Activated CD4-positive, alpha-beta T cell treated with anti-CD3 and anti-CD28 coated beads, Interleukin-2, amount 10 ng/mL, durations not matched to agents 7 days and 5 days (primary cell): ENCODE results near the gene ATP8B4. TPM values are rescaled to one million over a fixed set of nuclear protein-coding genes. Genes with fewer than 3 reads are reported as not detected.
A peak's percentile ranks its signal among the peaks of the same experiment; 100 is the strongest.

Source experiments
- CTCF ChIA-PET: fragments of 350-600 bp; sonication (Branson Sonifier 250); formaldehyde crosslinking; loops from one replicate; lab custom pipeline; 2021; ENCODE audit warnings: antibody characterized with exemption; lab: Charles Lee
- POLR2A ChIA-PET: fragments of 350-600 bp; sonication (Branson Sonifier 250); formaldehyde crosslinking; loops from one replicate; lab custom pipeline; 2021; ENCODE audit warnings: antibody characterized with exemption; lab: Charles Lee
- DNase-seq: peaks from one replicate; pipeline ENCODE4 v3.0.0-alpha.2; 2020
- H3K27ac Mint-ChIP-seq: one replicate; pipeline ENCODE4 v1.8.0; 2021; ENCODE audit warnings: mild to moderate bottlenecking, moderate library complexity, mixed read lengths
- H3K27me3 Mint-ChIP-seq: one replicate; pipeline ENCODE4 v1.8.0; 2021; ENCODE audit warnings: mixed read lengths
- H3K36me3 Mint-ChIP-seq: one replicate; pipeline ENCODE4 v1.8.0; 2021; ENCODE audit warnings: low read depth, mixed read lengths
- H3K4me1 Mint-ChIP-seq: one replicate; pipeline ENCODE4 v1.8.0; 2021; ENCODE audit warnings: mixed read lengths
- H3K4me3 Mint-ChIP-seq: one replicate; pipeline ENCODE4 v1.8.0; 2021; ENCODE audit warnings: mild to moderate bottlenecking, moderate library complexity, mixed read lengths
- H3K9me3 Mint-ChIP-seq: one replicate; pipeline ENCODE4 v1.8.0; 2021; ENCODE audit warnings: mixed read lengths
- total RNA-seq, 2 experiments: library from RNA; stranded (reverse); gene quantifications; one replicate each; pipeline ENCODE4 v1.2.3, GENCODE V29; 2021

ATP8B4 gene
- total RNA-seq, 2 experiments from 2014 or later = 6.8 TPM

- Mint-ChIP-seq H3K27ac (no peak overlapping the region), H3K36me3 (no peaks in the 10 kb centered on the region), H3K4me3 (no peak overlapping the region), H3K27me3 (peaks cover 2% of the 10 kb centered on the region), H3K9me3 (peaks cover 2% of the 10 kb centered on the region), H3K4me1 (no peaks in the 10 kb centered on the region)
- ChIA-PET POLR2A (no interaction called here), CTCF (interaction anchor here (1.7 to 1.8 kb wide), 2 partner anchors 9 to 11 kb away, joined by 5 read pairs; no protein-coding TSS in a partner anchor)
- peak; percentile 24 for DNase-seq
Measured at GRCh38 chr15:50051811-50052419, 67.1 kb downstream of the ATP8B4 start.

GRCh38 chr15:50050986-50051743, 67.9 kb downstream of the ATP8B4 start:
- ChIA-PET CTCF (interaction anchor here (1.7 to 1.8 kb wide), 2 partner anchors 8 to 12 kb away, joined by 5 read pairs; no protein-coding TSS in a partner anchor), POLR2A (no interaction called here)
- no peak for DNase-seq
- Mint-ChIP-seq H3K9me3 (peaks cover 2% of the 10 kb centered on the region), H3K36me3 (no peaks in the 10 kb centered on the region), H3K27me3 (peaks cover 2% of the 10 kb centered on the region), H3K27ac (no peak overlapping the region), H3K4me1 (peaks cover 5% of the 10 kb centered on the region), H3K4me3 (no peak overlapping the region)

- peaks cover 3% of the 10 kb centered on the region for H3K9me3 Mint-ChIP-seq
- peaks cover 10% of the 10 kb centered on the region for H3K4me1 Mint-ChIP-seq
- peaks cover 5% of the 10 kb centered on the region for H3K36me3 Mint-ChIP-seq
- POLR2A ChIA-PET = no interaction called here
- H3K4me3 Mint-ChIP-seq = no peak overlapping the region
- DNase-seq = no peak
- no peak overlapping the region for H3K27ac Mint-ChIP-seq
- peaks cover 2% of the 10 kb centered on the region for H3K27me3 Mint-ChIP-seq
- CTCF ChIA-PET = no interaction called here
Measured at GRCh38 chr15:50049871-50050270, 69.2 kb downstream of the ATP8B4 start.

GRCh38 chr15:50046867-50047266, 72.2 kb downstream of the ATP8B4 start:
- POLR2A ChIA-PET = interaction anchor here (0.6 kb wide), 1 partner anchor 205 kb away, joined by 3 read pairs; no protein-coding TSS in a partner anchor
- H3K27me3 Mint-ChIP-seq = peaks cover 2% of the 10 kb centered on the region
- peaks cover 18% of the 10 kb centered on the region for H3K36me3 Mint-ChIP-seq
- H3K4me1 Mint-ChIP-seq = peaks cover 10% of the 10 kb centered on the region
- H3K27ac Mint-ChIP-seq = no peak overlapping the region
- CTCF ChIA-PET = no interaction called here
- H3K4me3 Mint-ChIP-seq = no peak overlapping the region
- DNase-seq = no peak
- H3K9me3 Mint-ChIP-seq = peaks cover 16% of the 10 kb centered on the region

GRCh38 chr15:50046159-50046558, 72.9 kb downstream of the ATP8B4 start:
- Mint-ChIP-seq H3K4me1 (peaks cover 10% of the 10 kb centered on the region), H3K36me3 (peaks cover 18% of the 10 kb centered on the region), H3K9me3 (peaks cover 19% of the 10 kb centered on the region), H3K27ac (peak overlapping the region; percentile 54), H3K4me3 (no peak overlapping the region), H3K27me3 (peaks cover 2% of the 10 kb centered on the region)
- CTCF ChIA-PET = interaction anchor here (0.6 kb wide), 1 partner anchor 270 kb away, joined by 3 read pairs; no protein-coding TSS in a partner anchor
- POLR2A ChIA-PET = interaction anchor here (0.6 kb wide), 1 partner anchor 1291 kb away, joined by 4 read pairs; no protein-coding TSS in a partner anchor
- no peak for DNase-seq

- H3K36me3 Mint-ChIP-seq = peaks cover 18% of the 10 kb centered on the region
- ChIA-PET POLR2A (no interaction called here), CTCF (no interaction called here)
- peaks cover 20% of the 10 kb centered on the region for H3K9me3 Mint-ChIP-seq
- no peak overlapping the region for H3K4me3 Mint-ChIP-seq
- no peaks in the 10 kb centered on the region for H3K27me3 Mint-ChIP-seq
- peaks cover 10% of the 10 kb centered on the region for H3K4me1 Mint-ChIP-seq
- no peak overlapping the region for H3K27ac Mint-ChIP-seq
- no peak for DNase-seq
Measured at GRCh38 chr15:50044904-50045303, 74.1 kb downstream of the ATP8B4 start.

- no peak for DNase-seq
- peaks cover 18% of the 10 kb centered on the region for H3K36me3 Mint-ChIP-seq
- peaks cover 20% of the 10 kb centered on the region for H3K9me3 Mint-ChIP-seq
- ChIA-PET CTCF (no interaction called here), POLR2A (no interaction called here)
- no peak overlapping the region for H3K27ac Mint-ChIP-seq
- no peaks in the 10 kb centered on the region for H3K27me3 Mint-ChIP-seq
- no peak overlapping the region for H3K4me3 Mint-ChIP-seq
- peaks cover 10% of the 10 kb centered on the region for H3K4me1 Mint-ChIP-seq
Measured at GRCh38 chr15:50044406-50044805, 74.6 kb downstream of the ATP8B4 start.

GRCh38 chr15:50042775-50043174, 76.3 kb downstream of the ATP8B4 start:
- ChIA-PET CTCF (interaction anchor here (1.1 to 1.3 kb wide), 2 partner anchors 9 to 56 kb away, joined by 3 to 5 read pairs; no protein-coding TSS in a partner anchor), POLR2A (no interaction called here)

GRCh38 chr15:50030456-50030855, 88.6 kb downstream of the ATP8B4 start:
- Mint-ChIP-seq H3K4me1 (no peaks in the 10 kb centered on the region), H3K9me3 (no peaks in the 10 kb centered on the region), H3K27me3 (peaks cover 10% of the 10 kb centered on the region), H3K36me3 (peaks cover 5% of the 10 kb centered on the region), H3K4me3 (no peak overlapping the region), H3K27ac (no peak overlapping the region)
- POLR2A ChIA-PET = no interaction called here
- DNase-seq = no peak
- CTCF ChIA-PET = no interaction called here

More at GRCh38 chr15:50042775-50043174, 76.3 kb downstream of the ATP8B4 start:
- H3K9me3 Mint-ChIP-seq = peaks cover 24% of the 10 kb centered on the region
- peaks cover 23% of the 10 kb centered on the region for H3K36me3 Mint-ChIP-seq
- peaks cover 4% of the 10 kb centered on the region for H3K27me3 Mint-ChIP-seq
- no peak overlapping the region for H3K4me3 Mint-ChIP-seq
- peaks cover 10% of the 10 kb centered on the region for H3K4me1 Mint-ChIP-seq
- no peak overlapping the region for H3K27ac Mint-ChIP-seq
- no peak for DNase-seq

- ChIA-PET POLR2A (no interaction called here), CTCF (no interaction called here)
- Mint-ChIP-seq H3K4me1 (no peaks in the 10 kb centered on the region), H3K27ac (no peak overlapping the region), H3K4me3 (no peak overlapping the region), H3K27me3 (peaks cover 13% of the 10 kb centered on the region), H3K9me3 (no peaks in the 10 kb centered on the region), H3K36me3 (peaks cover 5% of the 10 kb centered on the region)
- no peak for DNase-seq
Measured at GRCh38 chr15:50028326-50028725, 90.7 kb downstream of the ATP8B4 start.

- no peak overlapping the region for H3K4me3 Mint-ChIP-seq
- no peaks in the 10 kb centered on the region for H3K9me3 Mint-ChIP-seq
- peaks cover under 1% of the 10 kb centered on the region for H3K36me3 Mint-ChIP-seq
- H3K4me1 Mint-ChIP-seq = no peaks in the 10 kb centered on the region
- peaks cover 7% of the 10 kb centered on the region for H3K27me3 Mint-ChIP-seq
- ChIA-PET CTCF (no interaction called here), POLR2A (no interaction called here)
- no peak overlapping the region for H3K27ac Mint-ChIP-seq
- DNase-seq = no peak
Measured at GRCh38 chr15:50024281-50024680, 94.8 kb downstream of the ATP8B4 start.

- no peaks in the 10 kb centered on the region for H3K36me3 Mint-ChIP-seq
- CTCF ChIA-PET = interaction anchor here (0.9 kb wide), 1 partner anchor 28 kb away, joined by 3 read pairs; no protein-coding TSS in a partner anchor
- POLR2A ChIA-PET = no interaction called here
Measured at GRCh38 chr15:50018491-50018890, 100.5 kb downstream of the ATP8B4 start.

GRCh38 chr15:50017522-50017921, 101.5 kb downstream of the ATP8B4 start:
- Mint-ChIP-seq H3K27ac (no peak overlapping the region), H3K27me3 (peaks cover 3% of the 10 kb centered on the region), H3K4me3 (no peak overlapping the region), H3K9me3 (no peaks in the 10 kb centered on the region), H3K36me3 (no peaks in the 10 kb centered on the region), H3K4me1 (no peaks in the 10 kb centered on the region)
- CTCF ChIA-PET = no interaction called here
- POLR2A ChIA-PET = no interaction called here
- DNase-seq = no peak

More at GRCh38 chr15:50018491-50018890, 100.5 kb downstream of the ATP8B4 start:
- H3K9me3 Mint-ChIP-seq = no peaks in the 10 kb centered on the region
- no peak overlapping the region for H3K4me3 Mint-ChIP-seq
- peaks cover 3% of the 10 kb centered on the region for H3K27me3 Mint-ChIP-seq
- DNase-seq = no peak
- H3K27ac Mint-ChIP-seq = no peak overlapping the region
- H3K4me1 Mint-ChIP-seq = no peaks in the 10 kb centered on the region
